OCI-LY1 (cell line): ENCODE measurements around the gene CYB5R3.

Experiments used
- H2AFZ ChIP-seq: fragments of 200-600 bp; sonication (generic), shearing (Covaris generic); 2 replicates; pipeline ENCODE4 v1.6.0; 2014; ENCODE audit warnings: antibody characterized with exemption, mild to moderate bottlenecking, low read length
- H3F3A ChIP-seq: fragments of 200-600 bp; sonication (generic), shearing (Covaris generic); 2 replicates; pipeline ENCODE4 v1.6.0; 2014; ENCODE audit warnings: mild to moderate bottlenecking, antibody characterized with exemption, low read length, moderate library complexity; ENCODE audit not compliant: insufficient read depth
- H3K27ac ChIP-seq: fragments of 200-600 bp; sonication (generic); 2 replicates; pipeline ENCODE4 v1.5.1; 2014; ENCODE audit warnings: low read length, mixed run types, mild to moderate bottlenecking, low read depth; ENCODE audit not compliant: poor library complexity, severe bottlenecking
- H3K27me3 ChIP-seq: fragments of 200-600 bp; sonication (generic); 2 replicates; pipeline ENCODE4 v1.6.0; 2014; ENCODE audit warnings: antibody characterized with exemption, mild to moderate bottlenecking, low read length, moderate library complexity; ENCODE audit not compliant: insufficient read depth
- H3K36me3 ChIP-seq: fragments of 200-600 bp; sonication (generic); 2 replicates; pipeline ENCODE4 v1.6.1; 2014; ENCODE audit warnings: mild to moderate bottlenecking, antibody characterized with exemption, low read length, moderate library complexity, mixed read lengths; ENCODE audit not compliant: insufficient read depth
- H3K4me1 ChIP-seq: fragments of 200-600 bp; sonication (generic); 2 replicates; pipeline ENCODE4 v1.5.1; 2014; ENCODE audit warnings: mild to moderate bottlenecking, low read length, moderate library complexity; ENCODE audit not compliant: insufficient read depth, severe bottlenecking
- H3K4me2 ChIP-seq: fragments of 200-600 bp; sonication (generic), shearing (Covaris generic); 2 replicates; pipeline ENCODE4 v1.6.1; 2014; ENCODE audit warnings: low read length
- H3K4me3 ChIP-seq: fragments of 200-600 bp; sonication (generic); 2 replicates; pipeline ENCODE4 v1.5.1; 2014; ENCODE audit warnings: low read length, low read depth, mild to moderate bottlenecking, mixed read lengths; ENCODE audit not compliant: poor library complexity, severe bottlenecking
- H3K79me2 ChIP-seq: fragments of 200-600 bp; shearing (Covaris generic); 2 replicates; pipeline ENCODE4 v1.6.1; 2016; ENCODE audit warnings: mixed run types, low read length, mixed read lengths; ENCODE audit not compliant: insufficient read depth
- H3K9ac ChIP-seq: fragments of 200-600 bp; sonication (generic), shearing (Covaris generic); 2 replicates; pipeline ENCODE4 v1.6.1; 2014; ENCODE audit warnings: mild to moderate bottlenecking, low read length, mixed read lengths
- H3K9me2 ChIP-seq: fragments of 200-600 bp; sonication (generic), shearing (Covaris generic); 2 replicates; pipeline ENCODE4 v1.6.1; 2014; ENCODE audit warnings: low read depth, mild to moderate bottlenecking, low read length, mixed read lengths
- H3K9me3 ChIP-seq: fragments of 200-600 bp; shearing (Covaris generic); 2 replicates; pipeline ENCODE4 v1.6.1; 2014; ENCODE audit warnings: low read length, mixed read lengths
- H4K20me1 ChIP-seq: fragments of 200-600 bp; sonication (generic), shearing (Covaris generic); 2 replicates; pipeline ENCODE4 v1.6.0; 2016; ENCODE audit warnings: mild to moderate bottlenecking, low read length; ENCODE audit not compliant: insufficient read depth
- EZH2 ChIP-seq: fragments of 200-600 bp; sonication (generic), shearing (Covaris generic); IDR thresholded peaks from 2 replicates; pipeline ENCODE4 v1.8.0; 2017; ENCODE audit warnings: borderline replicate concordance, mixed run types, mild to moderate bottlenecking, antibody characterized with exemption, low read length, moderate library complexity, mixed read lengths
- TF ChIP-seq, protein P1 (sequence below): fragments of 200-600 bp; sonication (generic), shearing (Covaris generic); IDR thresholded peaks from 2 replicates; pipeline ENCODE4 v1.5.1; 2017; ENCODE audit warnings: mild to moderate bottlenecking, antibody characterized with exemption, low read length, moderate library complexity, mixed read lengths

The CYB5R3 gene

DNA sequence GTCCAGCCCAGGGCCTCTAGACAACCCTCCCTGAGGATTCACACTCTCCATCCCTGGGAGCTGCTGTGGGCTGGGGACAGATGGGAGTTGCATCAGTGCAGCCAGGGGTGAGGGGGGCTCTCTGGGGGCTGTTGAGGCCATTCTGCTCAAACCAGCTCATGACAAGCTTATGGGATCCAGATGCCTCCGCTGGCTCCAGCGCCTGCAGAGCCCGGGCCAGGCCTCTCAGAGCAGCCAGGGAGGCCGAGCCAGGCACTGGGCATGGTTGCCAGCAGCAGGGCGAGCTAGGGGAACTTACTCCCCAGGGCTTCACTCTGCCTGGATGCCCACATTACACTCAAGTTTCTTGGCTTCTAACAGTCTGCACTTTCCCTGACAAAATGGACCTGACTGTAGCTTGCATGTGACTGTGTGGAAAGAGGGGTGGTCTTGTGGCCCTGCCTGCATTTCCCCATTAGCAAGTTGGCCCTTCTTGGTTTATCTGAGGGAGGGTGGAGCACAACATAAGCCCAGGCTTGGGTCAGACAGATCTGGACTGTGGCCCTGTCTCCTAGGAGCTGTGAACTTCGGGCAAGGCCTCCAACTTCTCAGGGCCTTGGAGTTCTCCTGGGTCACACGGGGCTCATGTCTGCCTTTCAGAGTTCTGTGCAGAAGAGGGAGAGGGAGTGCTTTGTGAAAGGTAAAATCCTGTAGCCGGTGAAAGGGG, 34.5 kb upstream of the CYB5R3 start:
- TF ChIP-seq, protein P1, sequence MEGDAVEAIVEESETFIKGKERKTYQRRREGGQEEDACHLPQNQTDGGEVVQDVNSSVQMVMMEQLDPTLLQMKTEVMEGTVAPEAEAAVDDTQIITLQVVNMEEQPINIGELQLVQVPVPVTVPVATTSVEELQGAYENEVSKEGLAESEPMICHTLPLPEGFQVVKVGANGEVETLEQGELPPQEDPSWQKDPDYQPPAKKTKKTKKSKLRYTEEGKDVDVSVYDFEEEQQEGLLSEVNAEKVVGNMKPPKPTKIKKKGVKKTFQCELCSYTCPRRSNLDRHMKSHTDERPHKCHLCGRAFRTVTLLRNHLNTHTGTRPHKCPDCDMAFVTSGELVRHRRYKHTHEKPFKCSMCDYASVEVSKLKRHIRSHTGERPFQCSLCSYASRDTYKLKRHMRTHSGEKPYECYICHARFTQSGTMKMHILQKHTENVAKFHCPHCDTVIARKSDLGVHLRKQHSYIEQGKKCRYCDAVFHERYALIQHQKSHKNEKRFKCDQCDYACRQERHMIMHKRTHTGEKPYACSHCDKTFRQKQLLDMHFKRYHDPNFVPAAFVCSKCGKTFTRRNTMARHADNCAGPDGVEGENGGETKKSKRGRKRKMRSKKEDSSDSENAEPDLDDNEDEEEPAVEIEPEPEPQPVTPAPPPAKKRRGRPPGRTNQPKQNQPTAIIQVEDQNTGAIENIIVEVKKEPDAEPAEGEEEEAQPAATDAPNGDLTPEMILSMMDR = no peak
- no peak for TF ChIP-seq EZH2
- no peak overlapping the region for H2AFZ ChIP-seq

DNA sequence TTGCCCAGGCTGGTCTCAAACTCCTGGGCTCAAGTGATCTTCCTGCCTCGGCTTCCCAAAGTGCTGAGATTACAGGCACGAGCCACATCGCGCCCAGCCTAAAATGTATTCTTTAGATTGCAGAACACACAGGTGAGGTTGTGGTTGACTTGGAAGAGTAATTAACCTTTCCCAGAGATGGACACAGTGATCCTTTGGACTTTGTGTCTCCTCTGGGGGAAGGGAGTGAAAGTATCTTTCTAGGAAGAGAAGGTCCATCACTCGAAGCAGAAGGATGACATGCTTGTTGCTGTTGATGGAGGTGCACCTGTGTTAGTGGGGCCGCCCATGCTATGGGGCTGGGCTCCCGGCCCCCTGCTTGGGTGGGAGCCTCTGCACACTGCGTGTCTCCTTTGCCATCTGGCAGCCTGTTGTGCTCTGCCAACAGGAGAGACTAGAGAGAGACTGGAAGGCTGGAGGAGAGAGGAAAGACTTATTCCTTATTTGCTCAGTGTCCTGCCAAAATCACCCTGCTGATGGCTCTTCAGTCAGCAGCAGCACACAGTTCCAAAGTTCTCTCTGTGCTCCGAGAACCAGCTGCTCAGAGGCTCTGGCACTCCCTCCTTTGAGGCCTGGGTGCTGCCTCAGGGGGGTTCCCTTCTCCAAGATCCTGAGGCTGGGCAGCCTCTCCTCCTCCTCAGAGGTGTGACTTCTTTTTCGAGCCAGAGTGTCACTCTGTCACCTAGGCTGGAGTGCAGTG, 33.1 kb upstream of the CYB5R3 start:
- no peak overlapping the region for H3K4me2 ChIP-seq
- peaks cover 10% of the 10 kb centered on the region; the same call in 1 of the 2 replicates for H3K9me3 ChIP-seq
- no peaks in the 10 kb centered on the region; the same call in 1 of the 2 replicates for H3K36me3 ChIP-seq
- TF ChIP-seq, protein P1 = no peak
- no peak for TF ChIP-seq EZH2
- H3K27me3 ChIP-seq = peaks cover 8% of the 10 kb centered on the region; the same call in 1 of the 2 replicates
- no peaks in the 10 kb centered on the region for H3K4me1 ChIP-seq
- H3K9ac ChIP-seq = no peak overlapping the region
- H3K9me2 ChIP-seq = no peaks in the 10 kb centered on the region
- H3K79me2 ChIP-seq = no peaks in the 10 kb centered on the region
- H3F3A ChIP-seq = no peaks in the 10 kb centered on the region
- H2AFZ ChIP-seq = no peak overlapping the region
- H3K4me3 ChIP-seq = no peak overlapping the region
- H3K27ac ChIP-seq = no peak overlapping the region
- H4K20me1 ChIP-seq = no peaks in the 10 kb centered on the region

More for the DNA sequence above, 34.5 kb upstream of the CYB5R3 start:
- no peak overlapping the region for H3K27ac ChIP-seq
- H3K4me1 ChIP-seq = no peaks in the 10 kb centered on the region
- H3K9me2 ChIP-seq = no peaks in the 10 kb centered on the region
- H4K20me1 ChIP-seq = no peaks in the 10 kb centered on the region
- H3K9ac ChIP-seq = no peak overlapping the region
- H3F3A ChIP-seq = no peaks in the 10 kb centered on the region
- no peak overlapping the region for H3K4me3 ChIP-seq
- peaks cover 5% of the 10 kb centered on the region; the same call in 1 of the 2 replicates for H3K9me3 ChIP-seq
- peaks cover 8% of the 10 kb centered on the region; the same call in 1 of the 2 replicates for H3K27me3 ChIP-seq
- H3K79me2 ChIP-seq = no peaks in the 10 kb centered on the region
- H3K36me3 ChIP-seq = no peaks in the 10 kb centered on the region; the same call in 1 of the 2 replicates
- no peak overlapping the region for H3K4me2 ChIP-seq

GRCh38 chr22:42680648-42681047, 31.5 kb upstream of the CYB5R3 start:
- TF ChIP-seq, protein P1 = no peak
- TF ChIP-seq EZH2 = no peak
- H3K9me2 ChIP-seq = no peaks in the 10 kb centered on the region
- no peak overlapping the region for H3K4me2 ChIP-seq
- H3K4me1 ChIP-seq = no peaks in the 10 kb centered on the region
- H3K9ac ChIP-seq = no peak overlapping the region
- H4K20me1 ChIP-seq = no peaks in the 10 kb centered on the region
- no peaks in the 10 kb centered on the region; the same call in 1 of the 2 replicates for H3K36me3 ChIP-seq
- no peaks in the 10 kb centered on the region for H3F3A ChIP-seq
- no peak overlapping the region for H3K27ac ChIP-seq
- H3K4me3 ChIP-seq = no peak overlapping the region
- H3K9me3 ChIP-seq = peaks cover 10% of the 10 kb centered on the region; the same call in 1 of the 2 replicates
- H3K79me2 ChIP-seq = no peaks in the 10 kb centered on the region
- peaks cover 8% of the 10 kb centered on the region; the same call in 1 of the 2 replicates for H3K27me3 ChIP-seq
- no peak overlapping the region for H2AFZ ChIP-seq
